Measurements from ENCODE around the gene IL22RA1.

IL22RA1 gene

GRCh38 chr1:24111262-24111995 lies 31.5 kb downstream of the IL22RA1 start:
- DNase-seq, result no peak

GRCh38 chr1:24110642-24111261 lies 32.2 kb downstream of the IL22RA1 start:
- no peak for DNase-seq

- no peak for DNase-seq
Observed at GRCh38 chr1:24109686-24110475, 33.1 kb downstream of the IL22RA1 start.

- no peak for DNase-seq
Observed at GRCh38 chr1:24109166-24109483, 33.8 kb downstream of the IL22RA1 start.

- no peak for DNase-seq
Observed at GRCh38 chr1:24108334-24109165, 34.4 kb downstream of the IL22RA1 start.

GRCh38 chr1:24107462-24108138 lies 35.3 kb downstream of the IL22RA1 start:
- no peak for DNase-seq

- no peak for DNase-seq
Observed at GRCh38 chr1:24105368-24106160, 37.4 kb downstream of the IL22RA1 start.

- no peak for DNase-seq
Observed at GRCh38 chr1:24104854-24105253, 38.1 kb downstream of the IL22RA1 start.

- no peak for DNase-seq
Observed at GRCh38 chr1:24103879-24104278, 39.1 kb downstream of the IL22RA1 start.

- no peak for DNase-seq
Observed at GRCh38 chr1:24103408-24103807, 39.5 kb downstream of the IL22RA1 start.

GRCh38 chr1:24102961-24103360 lies 40.0 kb downstream of the IL22RA1 start:
- DNase-seq, result no peak

GRCh38 chr1:24101796-24102586 lies 40.9 kb downstream of the IL22RA1 start:
- DNase-seq, result no peak

GRCh38 chr1:24100945-24101737 lies 41.8 kb downstream of the IL22RA1 start:
- DNase-seq, result no peak

GRCh38 chr1:24098943-24099638 lies 43.8 kb downstream of the IL22RA1 start:
- no peak for DNase-seq

- no peak for DNase-seq
Observed at GRCh38 chr1:24098102-24098501, 44.8 kb downstream of the IL22RA1 start.

- DNase-seq, result no peak
Observed at GRCh38 chr1:24097663-24098062, 45.3 kb downstream of the IL22RA1 start.

- DNase-seq, result no peak
Observed at GRCh38 chr1:24096739-24097103, 46.2 kb downstream of the IL22RA1 start.

- no peak for DNase-seq
Observed at GRCh38 chr1:24096009-24096738, 46.8 kb downstream of the IL22RA1 start.

Measured in NCI-H187 (cell line).